LHCN-M2 (cell line): Measurements from ENCODE around the gene DHX38. TPM values are rescaled to one million over a fixed set of nuclear protein-coding genes. Genes with fewer than 3 reads are reported as not detected.

Source experiments
- DNase-seq: peaks from one replicate; pipeline ENCODE4 v3.0.0-alpha.2; 2012; ENCODE audit warnings: low read depth
- total RNA-seq: library from RNA; depleted of rRNA; stranded (reverse); fragments of >200 nt; gene quantifications from 2 replicates; pipeline ENCODE4 v1.2.3, GENCODE V29; 2014

DHX38 gene
- total RNA-seq, 1 experiment from 2014 or later = 46.3 TPM

DNA sequence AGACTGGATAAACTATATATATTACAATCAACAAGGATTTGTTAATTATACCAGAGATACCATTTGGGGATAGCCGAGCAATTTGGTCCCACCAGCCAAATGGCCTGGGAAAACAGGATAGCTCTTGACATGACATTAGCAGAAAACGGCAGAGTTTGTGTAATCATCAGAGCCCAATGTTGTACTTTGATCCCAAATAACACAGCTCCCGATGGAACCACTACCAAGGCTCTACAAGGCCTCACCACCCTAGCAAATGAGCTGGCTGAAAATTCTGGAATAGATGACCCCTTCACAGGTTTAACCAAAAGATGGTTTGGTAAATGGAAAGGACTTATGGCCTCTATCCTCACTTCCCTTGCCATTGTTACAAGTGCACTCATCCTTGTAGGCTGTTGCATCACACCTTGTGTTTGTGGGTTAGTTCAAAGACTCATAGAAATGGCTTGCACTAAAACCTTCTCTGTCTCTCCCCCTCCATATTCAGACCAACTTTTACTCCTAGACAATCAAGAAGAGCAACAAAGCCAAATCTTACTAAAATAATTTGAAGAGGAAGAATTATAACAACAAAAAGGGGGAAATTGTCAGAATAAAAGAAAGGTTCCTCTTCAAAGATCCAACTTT is 9.8 kb upstream of the DHX38 start:
- no peak for DNase-seq

DNA sequence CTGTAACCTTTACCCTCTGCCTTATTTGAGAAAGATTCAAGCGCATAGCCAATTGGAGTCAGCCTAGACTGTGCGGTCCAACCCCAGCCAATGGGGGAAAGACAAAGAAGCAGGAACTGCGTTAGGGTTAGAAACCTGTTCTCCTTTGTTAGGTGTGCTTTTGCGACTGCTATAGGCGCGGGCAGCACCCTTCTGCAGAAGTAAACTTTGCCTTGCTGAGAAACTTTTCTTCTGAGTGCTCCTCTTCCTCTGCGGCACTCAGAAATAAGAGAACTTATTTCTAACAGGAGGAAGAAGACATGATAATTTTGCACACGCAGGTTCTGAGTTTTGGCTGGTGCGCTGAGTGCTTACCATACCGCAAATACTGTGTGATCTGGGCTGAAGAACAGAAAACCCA is 9.2 kb upstream of the DHX38 start:
- no peak for DNase-seq

DNA sequence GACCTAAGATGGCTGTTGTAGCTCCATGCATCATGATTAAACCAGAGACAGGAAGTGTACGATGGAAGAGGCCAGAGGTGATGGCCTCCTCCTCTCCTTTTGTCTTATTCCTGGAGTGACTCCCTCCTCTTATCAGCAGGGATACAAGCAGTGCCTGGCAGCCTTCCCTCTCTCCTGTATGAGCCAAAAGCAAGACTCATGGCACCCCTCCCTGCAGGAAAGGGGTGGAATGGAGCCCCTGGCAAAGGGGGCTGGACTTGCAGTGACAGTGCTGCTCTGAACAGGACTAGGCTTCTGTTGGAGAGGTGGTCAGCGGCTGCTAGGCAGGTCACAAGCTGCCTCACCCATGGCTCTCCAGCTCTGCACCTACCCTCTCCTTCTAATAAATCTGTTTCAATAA is 8.6 kb upstream of the DHX38 start:
- DNase-seq = no peak

DNA sequence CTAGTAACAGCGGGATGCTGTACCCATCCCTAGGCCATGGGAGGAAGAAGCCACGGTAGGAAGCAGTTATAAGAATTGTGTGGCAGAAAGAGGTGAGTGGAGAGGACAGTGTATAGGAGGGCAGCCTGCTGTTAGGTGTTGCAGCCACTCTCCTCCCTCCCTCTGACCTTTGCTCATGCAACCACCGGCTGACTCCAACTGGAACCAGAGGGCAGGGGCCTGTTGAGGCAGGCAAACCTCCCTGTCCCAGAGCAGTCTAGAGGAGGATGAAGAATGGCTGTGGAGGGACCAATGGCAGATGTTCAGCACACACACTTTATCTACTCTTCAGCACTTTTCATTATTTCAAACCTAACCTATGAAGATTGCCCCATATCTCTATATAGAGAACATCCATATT is 2.4 kb upstream of the DHX38 start:
- DNase-seq = no peak

DNA sequence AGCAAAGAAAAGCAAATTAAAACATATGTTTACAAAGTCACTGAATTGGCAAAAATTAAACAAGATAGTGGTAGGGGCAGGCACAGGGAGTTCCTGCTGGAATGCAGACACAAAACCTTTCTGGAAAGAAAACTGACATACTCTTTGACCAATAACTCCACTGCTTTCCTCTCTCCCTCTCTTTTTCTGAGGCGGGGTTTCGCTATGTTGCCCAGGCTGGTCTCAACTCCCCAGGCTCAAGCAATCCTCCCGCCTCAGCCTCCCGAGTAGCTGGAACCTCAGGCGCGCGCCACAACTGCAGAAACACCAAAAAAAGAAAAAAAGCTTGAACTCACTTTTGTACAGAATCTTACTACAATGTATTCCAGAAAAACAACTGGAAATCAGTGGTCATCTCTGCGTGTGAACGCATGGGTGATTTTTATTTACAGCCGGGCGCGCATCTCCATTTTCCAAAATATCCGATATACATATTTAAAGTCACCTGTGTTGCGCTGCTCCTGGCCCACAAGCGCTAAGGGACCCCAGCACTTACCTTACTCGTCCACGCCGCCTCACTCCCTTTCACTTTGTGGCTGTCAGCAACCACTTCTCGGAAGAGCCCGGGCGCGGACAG is 707 bp upstream of the DHX38 start:
- DNase-seq = peak; percentile 52

DNA sequence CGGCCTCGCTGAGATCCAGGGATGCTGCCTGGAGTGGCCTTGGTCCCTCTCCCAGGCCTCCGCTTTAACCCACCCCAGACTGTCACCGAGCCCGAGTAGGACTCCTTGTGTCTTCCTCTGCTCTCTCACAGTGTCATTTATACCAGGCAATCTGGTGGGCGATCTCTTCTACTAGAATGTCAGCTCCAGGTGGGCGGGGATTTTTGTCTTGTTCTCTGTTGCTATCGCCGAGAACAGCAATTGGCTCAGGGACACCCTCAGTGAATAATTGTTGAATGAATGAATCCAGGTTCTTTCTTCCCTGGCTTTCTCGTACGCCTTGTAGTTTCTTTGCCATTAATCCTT is 591 bp downstream of the DHX38 start:
- DNase-seq = no peak

DNA sequence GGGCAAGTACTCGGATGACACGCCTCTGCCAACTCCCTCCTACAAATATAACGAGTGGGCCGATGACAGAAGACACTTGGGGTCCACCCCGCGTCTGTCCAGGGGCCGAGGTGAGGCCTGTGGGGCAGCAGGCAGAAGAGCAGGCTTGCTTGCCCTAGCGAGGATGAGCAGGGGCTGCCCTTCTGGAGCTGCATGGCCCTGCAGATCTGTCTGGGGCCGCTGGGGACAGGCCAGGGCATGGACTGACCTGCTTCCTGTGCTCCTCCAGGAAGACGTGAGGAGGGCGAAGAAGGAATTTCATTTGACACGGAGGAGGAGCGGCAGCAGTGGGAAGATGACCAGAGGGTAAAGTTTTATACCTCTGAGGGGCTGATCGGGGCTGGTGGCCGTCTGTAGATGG is 5.3 kb downstream of the DHX38 start:
- no peak for DNase-seq

DNA sequence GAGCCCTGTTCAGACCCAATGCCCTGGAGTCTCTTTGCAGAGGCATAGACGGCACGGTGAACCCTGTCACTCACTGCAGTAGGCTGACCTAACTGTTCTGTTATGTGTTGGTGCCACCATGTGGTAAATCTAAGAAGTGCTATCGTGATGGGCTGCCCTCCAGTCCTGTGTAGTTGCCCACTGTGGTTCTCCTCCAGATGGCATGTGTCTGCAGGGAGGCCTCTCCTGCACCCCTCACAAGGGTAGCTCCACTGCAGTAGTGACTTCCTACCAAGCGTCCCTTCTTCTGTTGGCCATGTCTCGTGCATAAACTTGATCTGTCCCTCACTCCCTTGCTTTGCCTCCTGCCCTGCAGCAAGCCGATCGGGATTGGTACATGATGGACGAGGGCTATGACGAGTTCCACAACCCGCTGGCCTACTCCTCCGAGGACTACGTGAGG is 5.8 kb downstream of the DHX38 start:
- DNase-seq = peak; percentile 54

DNA sequence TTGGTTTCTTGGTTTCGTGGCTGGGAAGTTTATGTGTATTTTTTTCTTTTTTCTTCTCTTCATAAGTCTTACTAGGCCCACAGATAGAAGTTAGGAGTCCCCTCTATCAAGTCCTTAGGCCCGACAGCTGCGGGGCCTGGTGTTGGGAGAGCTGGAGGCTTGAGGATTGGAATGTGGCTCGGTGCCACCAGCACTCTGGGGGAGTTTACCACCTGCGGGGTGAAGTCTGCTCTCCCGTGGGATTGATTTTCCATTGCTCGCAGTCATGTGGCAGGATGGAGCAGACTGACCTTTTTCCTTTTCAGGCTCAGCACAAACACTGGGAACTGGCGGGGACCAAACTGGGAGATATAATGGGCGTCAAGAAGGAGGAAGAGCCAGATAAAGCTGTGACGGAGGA is 7.5 kb downstream of the DHX38 start:
- DNase-seq = no peak

DNA sequence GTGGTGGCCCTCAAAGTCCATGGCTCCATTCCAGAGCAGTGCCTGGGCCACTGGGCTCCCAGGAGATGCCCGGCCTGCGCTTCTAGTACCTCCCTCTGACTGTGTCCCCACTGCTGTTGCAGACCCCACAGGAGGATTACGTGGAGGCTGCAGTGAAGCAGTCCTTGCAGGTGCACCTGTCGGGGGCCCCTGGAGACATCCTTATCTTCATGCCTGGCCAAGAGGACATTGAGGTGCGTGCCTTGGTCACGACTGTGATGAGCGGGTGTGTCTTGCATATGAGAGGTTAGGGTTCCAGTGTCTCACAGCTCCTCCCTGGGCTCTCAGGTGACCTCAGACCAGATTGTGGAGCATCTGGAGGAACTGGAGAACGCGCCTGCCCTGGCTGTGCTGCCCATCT is 11.3 kb downstream of the DHX38 start:
- DNase-seq = no peak

DNA sequence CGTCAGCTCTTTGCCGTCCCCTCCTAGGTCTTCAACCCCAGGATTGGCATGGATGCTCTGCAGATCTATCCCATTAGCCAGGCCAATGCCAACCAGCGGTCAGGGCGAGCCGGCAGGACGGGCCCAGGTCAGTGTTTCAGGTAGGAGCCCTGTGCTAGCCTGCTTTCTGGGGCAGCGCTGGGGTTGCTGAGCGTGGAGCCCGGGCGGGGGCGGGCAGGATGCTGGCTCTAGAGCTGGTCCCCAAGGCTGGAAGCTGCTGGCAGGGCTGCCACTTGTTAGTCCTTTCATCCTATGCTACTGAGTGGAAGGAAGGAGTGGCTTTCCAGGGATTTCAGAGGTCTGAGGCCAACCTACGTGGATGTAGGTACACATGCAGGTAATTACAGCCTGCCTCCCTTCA is 12.3 kb downstream of the DHX38 start:
- DNase-seq = no peak

DNA sequence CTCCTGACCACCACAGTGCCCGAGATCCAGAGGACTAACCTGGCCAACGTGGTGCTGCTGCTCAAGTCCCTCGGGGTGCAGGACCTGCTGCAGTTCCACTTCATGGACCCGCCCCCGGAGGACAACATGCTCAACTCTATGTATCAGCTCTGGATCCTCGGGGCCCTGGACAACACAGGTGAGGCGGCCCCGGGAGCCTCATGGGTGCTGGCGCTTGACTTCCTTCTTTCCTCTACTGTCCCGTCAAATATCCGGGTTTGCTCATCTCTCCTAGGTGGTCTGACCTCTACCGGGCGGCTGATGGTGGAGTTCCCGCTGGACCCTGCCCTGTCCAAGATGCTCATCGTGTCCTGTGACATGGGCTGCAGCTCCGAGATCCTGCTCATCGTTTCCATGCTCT is 13.7 kb downstream of the DHX38 start:
- no peak for DNase-seq

DNA sequence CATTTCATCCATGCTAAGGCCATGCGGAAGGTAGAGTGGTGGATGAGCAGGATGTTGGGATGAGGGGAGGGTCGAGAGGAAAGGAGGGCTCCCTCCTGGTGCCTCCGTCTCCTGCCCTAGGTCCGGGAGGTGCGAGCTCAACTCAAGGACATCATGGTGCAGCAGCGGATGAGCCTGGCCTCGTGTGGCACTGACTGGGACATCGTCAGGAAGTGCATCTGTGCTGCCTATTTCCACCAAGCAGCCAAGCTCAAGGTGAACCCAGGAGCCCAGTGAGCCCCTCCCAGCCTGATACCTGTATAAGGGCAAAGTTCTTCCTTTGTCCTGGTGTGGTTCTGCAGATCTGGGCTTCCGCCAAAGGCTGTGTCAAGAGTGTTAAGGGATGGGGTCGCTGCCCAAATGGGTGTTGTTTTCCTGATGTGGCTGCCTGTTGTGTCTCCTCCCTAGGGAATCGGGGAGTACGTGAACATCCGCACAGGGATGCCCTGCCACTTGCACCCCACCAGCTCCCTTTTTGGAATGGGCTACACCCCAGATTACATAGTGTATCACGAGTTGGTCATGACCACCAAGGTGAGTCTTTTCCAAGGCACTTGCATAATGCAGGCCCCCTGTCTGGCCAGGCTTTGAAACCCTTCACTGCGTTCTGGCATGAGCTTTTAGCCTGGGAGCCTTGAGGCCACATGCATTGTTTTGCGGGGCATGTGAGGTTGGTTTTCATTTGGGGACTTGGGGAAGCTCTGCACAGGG is 14.9 kb downstream of the DHX38 start:
- DNase-seq = no peak

DNA sequence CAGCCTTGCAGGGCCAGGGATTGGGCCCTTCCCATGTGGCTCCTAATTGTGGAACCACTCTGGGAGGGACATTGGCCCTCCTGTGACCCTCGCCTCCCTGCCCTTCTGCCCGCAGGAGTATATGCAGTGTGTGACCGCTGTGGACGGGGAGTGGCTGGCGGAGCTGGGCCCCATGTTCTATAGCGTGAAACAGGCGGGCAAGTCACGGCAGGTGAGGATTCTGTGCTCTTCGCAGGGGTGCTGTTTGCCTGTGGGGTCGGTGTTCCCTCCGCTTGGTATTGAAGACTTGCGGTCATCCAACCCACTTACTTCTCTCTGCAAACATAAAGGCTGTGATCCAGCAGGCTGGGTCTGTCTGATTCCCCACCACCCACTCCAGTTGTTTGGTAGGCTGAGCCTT is 15.7 kb downstream of the DHX38 start:
- DNase-seq = no peak

DNA sequence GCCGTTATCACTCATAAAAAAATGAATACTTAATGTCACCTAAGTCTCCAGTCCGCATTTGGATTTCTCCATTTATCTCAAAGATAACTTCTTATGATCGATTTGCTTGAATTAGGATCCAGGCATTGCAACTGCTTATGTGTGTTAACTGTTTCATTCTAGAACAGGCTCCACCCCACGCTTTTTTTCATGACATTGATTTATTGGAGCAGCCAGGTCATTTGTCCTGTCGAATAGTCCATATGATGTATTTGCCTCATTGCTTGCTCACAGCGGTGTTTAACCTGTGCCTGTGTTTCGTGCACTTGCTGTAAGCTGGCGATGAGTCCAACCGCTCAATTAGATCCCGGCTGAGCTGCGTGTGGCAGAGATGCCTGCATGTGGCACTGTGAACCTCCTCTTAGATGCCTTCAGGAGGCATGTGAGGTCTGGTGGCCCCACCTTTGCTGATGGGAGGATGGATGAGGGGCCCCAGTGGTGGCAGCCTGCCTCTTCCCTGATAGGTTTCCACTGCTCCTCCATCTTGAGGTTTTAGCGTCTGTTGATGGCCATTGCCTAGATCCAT is 16.4 kb downstream of the DHX38 start:
- DNase-seq = no peak

DNA sequence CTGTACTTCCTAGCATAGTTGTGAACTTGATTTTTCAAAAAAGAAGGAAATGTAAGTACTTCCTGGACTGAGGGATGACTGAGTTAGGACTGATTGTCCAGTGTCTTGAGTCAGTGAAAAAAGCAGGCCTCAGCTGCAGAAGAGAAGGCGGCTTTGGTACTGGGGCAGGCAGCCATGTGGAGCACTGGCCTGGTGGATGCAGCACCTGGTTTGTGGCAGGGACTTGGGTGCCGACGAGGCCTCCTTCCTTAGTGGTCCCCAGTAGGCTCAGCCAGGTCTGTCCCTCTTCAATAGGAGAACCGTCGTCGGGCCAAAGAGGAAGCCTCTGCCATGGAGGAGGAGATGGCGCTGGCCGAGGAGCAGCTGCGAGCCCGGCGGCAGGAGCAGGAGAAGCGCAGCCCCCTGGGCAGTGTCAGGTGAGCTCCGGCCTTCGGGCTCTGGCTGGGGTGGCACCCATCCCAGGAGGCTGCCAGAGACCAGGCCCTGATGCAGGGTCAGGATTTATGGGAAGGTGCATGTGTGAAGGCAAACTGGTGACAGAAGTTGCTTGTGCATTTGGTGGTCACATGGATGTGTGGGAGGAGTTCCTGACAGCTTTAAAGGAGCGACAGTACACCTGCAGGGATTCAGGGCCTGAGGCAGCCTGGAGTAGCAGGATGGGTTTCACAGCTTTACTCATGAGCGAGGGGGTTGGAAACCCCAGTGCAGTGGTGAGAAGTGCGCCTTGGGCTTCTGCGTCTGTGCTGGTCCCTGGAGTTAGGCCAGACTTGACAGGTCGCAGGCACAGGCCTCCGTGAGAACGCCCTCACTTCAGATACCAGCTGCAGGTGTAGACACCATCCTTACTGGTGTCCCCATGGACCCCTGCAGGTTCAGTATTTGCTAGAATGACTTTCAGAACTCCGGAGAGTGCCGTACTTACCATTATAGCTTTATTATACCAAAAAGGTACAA is 17.3 kb downstream of the DHX38 start:
- DNase-seq = no peak

DNA sequence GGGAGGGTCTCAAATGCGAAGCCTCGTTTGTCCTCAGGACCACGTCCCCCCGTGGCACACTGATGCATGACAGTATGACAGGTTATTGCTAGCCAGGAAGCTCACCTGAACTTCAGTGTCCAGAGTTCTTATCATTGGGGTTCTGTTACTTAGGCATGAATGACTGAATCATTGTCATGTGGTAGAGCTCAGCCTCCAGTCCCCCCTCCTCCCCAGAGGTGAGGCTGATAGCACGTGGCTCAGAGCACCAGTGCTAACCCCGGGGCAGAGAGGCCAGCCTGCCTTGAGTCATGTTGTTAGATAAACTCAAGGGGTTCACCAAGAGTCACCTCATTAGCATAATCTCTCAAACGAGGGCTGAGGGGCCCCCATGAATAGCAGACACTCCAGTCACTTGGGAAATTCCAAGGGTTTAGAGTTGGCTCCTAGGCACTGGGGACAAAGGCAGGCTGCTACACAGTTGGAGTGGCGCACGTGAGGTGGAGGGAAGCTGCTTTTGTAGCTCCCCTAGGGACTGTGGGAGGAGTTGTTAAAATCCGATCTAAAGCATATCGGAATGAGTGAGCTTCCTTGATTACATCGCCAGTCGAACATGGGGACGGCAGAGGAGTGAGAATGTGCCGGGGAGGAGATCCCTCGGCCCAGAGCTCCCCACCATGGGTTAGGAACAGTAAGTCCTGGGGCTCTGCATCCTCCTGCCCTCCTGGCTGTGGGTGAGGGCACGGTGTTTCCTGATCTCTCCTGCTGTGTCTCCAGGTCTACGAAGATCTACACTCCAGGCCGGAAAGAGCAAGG is 18.2 kb downstream of the DHX38 start:
- DNase-seq = no peak

DNA sequence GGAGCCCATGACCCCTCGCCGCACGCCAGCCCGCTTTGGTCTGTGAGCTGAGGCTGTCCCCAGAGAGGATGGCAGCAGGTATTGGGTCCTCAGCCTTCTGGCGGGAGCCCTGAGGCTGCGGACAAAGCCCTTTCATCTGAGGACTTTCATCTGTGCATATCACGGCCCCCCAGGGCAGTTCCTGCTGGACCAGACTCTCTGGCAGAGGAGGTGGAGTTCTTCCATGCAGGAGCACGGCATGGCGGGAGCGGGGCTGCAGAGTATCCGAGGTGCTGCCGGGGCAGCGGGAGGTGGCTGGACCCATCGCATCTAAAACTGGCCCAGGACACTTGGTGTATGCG is 18.8 kb downstream of the DHX38 start:
- DNase-seq = no peak

DNA sequence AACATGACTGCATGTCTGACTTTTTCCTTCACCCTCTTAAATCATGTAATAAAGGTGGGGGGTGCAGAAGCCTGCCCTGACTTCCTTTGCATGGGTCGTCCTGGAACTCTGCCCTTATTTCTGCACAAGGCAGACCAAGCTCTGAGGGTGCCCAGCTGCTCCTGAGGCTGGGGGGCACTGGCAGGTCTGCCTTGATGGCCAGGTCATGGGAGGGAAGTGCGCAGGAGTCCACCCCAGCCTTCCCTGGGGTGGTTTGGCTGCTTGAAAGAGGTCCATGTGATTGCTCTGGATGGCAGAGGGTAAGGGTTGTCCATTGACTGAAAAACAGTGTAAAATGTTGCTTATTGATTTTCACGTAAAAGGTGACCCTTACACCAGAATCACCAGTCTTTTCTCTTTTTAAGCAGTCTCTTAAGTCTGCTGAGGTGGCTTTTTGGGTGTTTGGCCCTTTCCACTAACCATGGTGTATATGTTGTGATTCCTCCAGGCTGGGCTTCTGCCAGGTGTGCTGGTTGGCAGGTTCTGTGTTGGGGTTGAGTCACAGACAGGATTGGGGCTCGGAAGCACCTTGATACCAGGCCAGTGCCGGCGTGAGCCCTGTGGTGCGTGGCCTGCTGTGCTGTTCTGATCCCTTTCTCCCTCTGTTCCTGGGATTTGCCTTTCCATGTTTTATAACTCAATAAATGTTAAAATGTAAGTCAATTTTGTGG is 19.4 kb downstream of the DHX38 start:
- DNase-seq = no peak

DNA sequence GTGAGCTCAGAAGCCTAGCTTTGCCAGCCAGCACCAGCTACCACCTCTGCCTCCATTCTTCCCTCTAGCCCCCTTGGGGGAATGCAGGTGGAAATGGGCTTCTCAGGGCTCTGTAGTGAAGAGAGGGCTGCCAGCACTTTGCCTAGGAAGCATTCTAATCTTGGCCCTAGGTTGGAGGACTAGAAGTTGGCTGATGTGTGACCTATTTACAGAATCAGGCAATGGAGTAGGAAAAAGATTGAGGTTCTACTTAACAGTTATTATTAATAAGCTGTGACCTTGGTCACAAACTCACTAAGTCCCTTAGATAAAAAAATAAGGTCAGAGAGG is 19.9 kb downstream of the DHX38 start:
- no peak for DNase-seq

DNA sequence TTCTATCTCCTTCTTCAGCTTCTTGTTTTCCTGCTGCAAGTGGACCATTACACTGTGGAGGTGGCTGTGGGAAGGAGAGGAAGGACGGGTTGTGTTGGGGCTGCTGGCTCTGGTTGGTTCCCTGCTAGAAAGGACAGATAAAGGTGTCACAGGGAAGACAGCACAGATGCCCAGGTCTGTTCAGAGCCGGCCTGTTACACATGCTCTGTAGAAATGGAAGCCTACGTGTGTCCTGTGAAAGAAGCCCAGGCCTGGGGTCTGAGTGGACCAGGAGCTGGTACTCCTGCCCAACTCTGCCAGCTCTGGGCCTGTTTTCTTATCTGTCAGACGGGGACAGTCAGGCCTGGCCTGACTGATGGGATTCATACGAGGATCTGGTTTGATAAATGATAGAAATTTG is 26.4 kb downstream of the DHX38 start:
- DNase-seq = no peak
